Measurements from ENCODE around the gene STIMATE.

STIMATE gene

GRCh38 chr3:52893723-52894122 lies 3.6 kb downstream of the STIMATE start:
- DNase-seq: no peak

- peak; percentile 89 to 98 for DNase-seq
Measured at GRCh38 chr3:52892625-52893311, 4.6 kb downstream of the STIMATE start.

DNA sequence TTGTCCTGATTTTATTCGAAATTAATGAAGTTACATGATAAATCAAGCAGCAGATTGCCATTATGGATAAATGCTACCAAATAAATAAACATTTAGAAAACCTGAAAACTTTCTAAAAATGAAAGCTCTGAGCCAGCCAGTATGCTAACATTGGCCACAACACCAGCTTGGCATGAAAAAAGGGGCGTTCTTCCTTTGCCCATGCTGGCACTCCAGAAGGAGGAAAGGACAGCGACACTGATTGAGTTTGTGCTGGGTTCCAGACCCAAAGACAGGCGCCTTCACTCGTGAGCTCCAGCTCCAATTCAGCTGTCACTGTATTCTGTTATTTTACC lies 5.1 kb downstream of the STIMATE start:
- DNase-seq: no peak

GRCh38 chr3:52891615-52892081 lies 5.7 kb downstream of the STIMATE start:
- peak; percentile 92 to 97 for DNase-seq

GRCh38 chr3:52891164-52891563 lies 6.2 kb downstream of the STIMATE start:
- DNase-seq: no peak

DNA sequence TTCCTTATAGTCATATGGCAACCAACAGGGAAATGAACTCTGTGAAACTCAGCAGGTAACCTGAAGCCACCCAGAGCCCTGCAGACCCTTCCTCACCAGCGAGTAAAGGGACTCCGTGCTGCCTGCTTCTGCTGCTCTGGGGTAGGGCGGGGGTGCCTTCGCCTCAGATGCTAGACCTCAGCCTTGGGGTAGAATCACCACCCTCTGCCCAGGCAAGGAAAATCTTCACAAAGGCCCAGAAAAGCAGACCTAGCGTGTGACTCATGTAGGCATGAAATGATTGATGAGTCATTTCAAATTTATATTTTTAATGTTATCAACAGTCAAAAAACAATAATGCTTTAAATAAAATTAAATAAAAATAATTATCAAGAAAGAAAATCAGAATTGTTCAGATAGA lies 6.6 kb downstream of the STIMATE start:
- DNase-seq: no peak

DNA sequence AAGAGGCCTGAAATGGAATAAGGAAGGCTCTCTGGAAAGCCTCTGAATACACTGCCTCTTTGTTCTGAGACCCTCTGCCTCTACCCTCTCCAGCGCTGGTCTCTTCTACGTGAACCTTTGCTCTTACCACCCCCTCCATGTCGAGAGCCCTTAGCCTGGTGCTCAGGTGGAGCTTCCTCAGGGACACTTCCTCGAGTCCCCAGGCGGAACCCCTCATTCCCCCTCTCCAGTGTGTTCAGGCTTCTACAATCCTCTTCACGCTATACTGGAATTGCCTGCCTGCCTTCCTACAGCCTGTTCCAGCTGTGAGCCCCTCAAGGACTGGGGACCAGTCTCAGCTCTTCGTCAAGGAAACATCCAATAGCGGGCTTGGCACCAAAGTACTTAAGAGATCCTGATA lies 7.4 kb downstream of the STIMATE start:
- no peak for DNase-seq

DNA sequence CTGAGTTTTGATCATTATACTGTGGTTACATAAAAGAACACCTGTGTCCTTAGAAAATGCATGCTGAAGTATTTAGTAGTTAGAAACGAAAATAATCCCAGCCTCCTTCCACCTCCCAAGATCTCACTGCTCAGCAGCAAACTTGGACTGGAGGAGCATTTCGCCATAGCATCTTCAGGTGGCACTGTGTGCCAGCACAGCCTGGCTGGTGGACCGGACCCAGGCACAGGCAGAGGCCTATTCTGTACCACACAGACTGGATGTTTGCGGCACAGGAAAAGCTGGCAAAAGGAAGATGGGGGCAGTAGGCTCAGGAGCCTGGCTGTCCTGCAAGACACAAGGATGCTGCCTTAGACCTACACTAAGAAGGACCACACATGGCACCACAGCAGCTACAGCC lies 10.2 kb downstream of the STIMATE start:
- no peak for DNase-seq

- no peak for DNase-seq
Measured at GRCh38 chr3:52886049-52886730, 11.2 kb downstream of the STIMATE start.

- DNase-seq: no peak
Measured at GRCh38 chr3:52882377-52882776, 15.0 kb downstream of the STIMATE start.

DNA sequence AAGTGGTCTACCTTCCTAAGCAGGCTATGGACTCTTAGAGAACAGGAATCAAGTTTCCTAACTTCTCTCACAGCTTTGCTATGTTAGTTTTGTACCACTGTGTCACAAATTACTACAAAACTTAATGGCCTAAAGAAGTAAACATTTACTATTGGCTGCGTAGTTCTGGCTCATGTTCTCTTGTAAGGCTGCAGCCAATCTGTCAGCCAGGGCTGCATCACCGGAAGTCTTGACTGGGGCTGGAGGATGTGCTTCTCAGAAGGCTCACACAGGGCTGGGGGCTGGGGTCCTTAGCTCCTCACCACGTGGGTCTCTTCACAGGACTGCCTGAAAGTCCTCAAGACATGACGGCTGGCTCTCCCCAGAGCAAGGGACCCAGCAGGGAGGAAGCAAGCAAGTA lies 15.5 kb downstream of the STIMATE start:
- no peak for DNase-seq

DNA sequence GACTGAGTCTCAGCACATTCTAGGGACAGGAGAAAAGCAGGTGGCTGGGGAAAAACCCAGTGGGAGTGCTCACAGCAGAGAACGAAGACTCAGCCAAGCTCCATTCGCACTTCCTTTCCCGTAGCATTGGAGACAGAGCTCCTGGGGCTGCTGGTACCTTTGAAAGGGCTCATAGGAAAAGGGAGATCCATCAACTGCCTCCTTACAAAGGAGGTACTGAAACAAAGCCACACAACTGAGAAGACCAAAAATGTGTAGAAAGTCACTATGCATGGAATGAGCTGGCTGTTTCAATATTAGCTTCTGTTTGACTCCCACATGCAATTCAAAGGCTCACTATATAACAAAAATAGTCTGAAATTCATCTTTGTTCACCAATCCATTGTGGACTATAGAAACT lies 16.9 kb downstream of the STIMATE start:
- no peak for DNase-seq

GRCh38 chr3:52880047-52880446 lies 17.3 kb downstream of the STIMATE start:
- no peak for DNase-seq

- no peak for DNase-seq
Measured at GRCh38 chr3:52879581-52879980, 17.8 kb downstream of the STIMATE start.

- peak in 1 of 2 donors; percentile 39 for DNase-seq
Measured at GRCh38 chr3:52879090-52879489, 18.3 kb downstream of the STIMATE start.

GRCh38 chr3:52877085-52877484 lies 20.3 kb downstream of the STIMATE start:
- DNase-seq: no peak

DNA sequence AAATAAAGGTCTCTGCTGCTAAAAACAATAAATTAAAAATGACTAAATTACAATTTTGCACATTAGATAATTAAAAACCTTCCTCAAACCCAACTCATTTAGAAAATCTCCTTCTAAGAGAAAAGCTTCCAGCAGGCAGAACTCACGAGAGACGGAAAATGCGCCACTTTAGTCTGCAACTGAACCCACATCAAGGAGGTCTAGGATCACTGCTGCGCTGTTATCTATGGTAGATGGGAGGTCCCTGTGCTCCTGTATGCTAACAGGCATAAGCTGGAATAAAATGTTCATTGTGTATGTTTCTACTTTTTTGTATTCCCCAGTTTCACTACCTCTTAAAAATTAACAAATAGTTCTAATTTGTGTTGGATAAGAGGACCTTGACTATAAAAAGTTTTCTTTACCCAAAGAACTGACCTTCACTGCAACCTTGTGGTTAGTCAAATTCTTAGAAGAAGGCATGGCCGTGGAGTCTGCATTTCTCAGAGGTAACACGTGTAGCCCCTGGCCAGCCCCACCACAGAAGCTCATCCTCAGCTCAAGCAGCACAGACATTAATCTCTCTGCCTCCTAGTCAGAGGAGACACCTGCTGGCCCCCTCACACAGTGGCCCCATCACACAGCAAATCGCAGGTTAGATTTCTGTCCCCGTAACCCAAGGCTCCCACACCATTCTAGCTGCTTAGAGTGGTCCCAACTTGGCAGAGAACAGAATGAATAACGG lies 22.3 kb downstream of the STIMATE start:
- no peak for DNase-seq

DNA sequence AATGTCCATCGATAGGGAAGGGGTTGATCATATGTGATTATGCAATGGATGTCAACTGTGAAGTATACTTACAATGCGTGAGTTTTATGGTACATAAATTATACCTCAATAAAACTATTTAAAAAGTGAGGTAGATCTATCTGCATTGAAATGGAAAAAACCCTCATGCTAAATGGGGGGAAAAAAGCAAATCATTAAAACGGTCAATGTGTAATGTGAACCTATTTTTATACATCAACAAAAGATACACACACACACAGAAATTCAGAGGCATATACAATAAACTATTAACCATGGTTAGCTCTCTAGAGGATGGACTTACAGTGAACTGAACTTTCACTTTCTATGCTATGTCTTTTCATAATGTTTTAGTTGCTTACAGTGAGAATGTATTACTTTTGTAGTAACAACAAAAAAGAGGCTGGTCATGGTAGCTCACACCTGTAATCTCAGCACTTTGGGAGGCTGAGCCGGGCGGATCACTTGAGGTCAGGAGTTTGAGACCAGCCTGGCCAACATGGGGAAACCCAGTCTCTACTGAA lies 23.1 kb downstream of the STIMATE start:
- DNase-seq: no peak

DNA sequence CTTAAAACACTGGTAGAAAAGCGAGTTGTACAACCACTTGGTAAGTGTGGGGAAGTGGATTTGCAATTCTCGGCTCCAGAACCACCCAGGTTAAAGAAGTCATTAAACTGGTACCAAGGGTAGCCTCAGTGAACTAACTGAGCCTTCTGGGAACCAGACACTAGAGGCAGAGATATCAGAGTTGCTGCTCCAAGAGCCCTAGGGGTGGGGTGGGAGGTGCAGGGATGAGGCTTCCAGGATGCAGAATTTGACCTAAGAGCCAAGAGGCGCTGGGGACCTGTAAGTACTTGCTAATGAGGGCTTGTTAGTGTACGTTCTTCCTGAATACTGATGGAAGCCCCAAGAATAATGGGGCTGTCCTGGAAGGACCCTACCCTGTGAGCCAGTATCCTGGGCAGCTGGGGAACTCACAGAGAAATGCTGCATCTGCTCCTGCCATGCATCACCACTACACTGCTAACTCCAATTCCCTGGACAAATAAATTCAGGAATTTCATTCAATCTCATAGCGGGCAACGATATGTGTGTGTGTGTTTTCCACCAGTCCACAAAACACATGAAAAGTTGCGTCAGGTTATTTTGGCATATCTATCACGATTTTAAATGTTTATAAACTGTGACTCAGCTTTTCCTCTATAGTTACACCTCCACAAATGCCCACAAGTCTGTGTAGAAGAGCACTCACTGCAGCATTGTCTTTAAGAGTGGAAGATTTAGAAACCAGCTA lies 23.8 kb downstream of the STIMATE start:
- no peak for DNase-seq

DNA sequence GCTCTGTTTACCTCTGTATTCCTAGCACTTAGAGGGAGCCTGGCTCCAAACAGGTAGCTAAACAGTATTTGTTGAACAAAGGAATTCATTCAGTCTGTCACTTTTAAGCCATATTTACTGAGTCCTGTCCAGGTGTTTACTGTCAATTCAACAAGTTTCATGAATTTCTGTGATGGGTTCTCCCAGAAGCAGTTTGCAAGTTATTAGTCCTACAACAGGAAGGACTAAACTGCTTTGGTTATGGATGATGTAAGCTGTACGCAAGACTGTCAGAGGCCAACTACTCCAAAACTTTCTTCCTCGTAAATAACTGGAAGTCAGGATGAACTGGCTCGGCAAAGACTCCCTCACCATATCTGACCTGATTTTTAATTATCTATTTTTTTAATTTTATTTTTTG lies 25.1 kb downstream of the STIMATE start:
- peak in 1 of 2 donors; percentile 31 for DNase-seq

DNA sequence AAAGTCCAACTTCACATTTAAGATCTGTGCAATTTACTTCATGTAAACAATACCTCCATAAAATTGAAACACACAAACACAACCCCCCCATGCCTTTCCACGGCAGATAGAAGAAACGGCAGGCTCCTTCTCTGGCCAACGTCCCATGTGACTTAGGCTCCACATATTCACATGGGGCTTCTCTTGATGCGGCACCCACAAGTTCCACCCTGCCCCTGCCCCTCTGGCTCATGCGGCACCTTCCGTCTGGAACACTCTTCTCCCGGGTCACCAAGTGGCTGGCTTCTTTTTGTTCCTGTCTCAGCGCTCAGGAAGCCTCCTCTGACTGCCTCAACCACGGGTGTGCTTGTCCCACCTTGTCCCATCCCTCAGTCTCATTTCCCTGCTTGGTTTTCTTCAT lies 25.6 kb downstream of the STIMATE start:
- DNase-seq: no peak

GRCh38 chr3:52870471-52870870 lies 26.9 kb downstream of the STIMATE start:
- DNase-seq: no peak

DNA sequence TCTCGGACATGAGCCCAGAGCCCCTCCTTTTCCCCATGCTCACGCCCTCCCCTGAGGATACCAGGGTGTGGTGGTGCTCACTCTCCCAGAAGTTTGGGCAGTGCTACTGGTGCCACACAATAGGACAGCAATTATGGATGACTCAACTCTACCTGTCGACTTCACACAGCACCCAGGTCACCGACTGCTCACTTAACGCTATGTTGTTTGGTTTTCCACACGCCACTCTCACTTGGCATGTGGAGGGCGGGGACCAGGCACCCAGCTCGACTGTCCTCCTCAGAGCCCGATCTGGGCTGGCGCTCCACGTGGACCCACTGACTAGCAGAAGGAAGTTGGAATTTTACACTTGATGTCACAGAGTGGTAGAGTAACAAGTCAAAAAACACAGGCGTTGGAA lies 30.9 kb downstream of the STIMATE start:
- no peak for DNase-seq
